ENCODE measurements around the gene C22orf15.

C22orf15 gene

GRCh38 chr22:23752090-23752691 lies 10.6 kb upstream of the C22orf15 start:
- Histone ChIP-seq H3K27me3 (ENCODE audit: control insufficient read depth, insufficient read depth, low read length) (no peaks in the 10 kb centered on the region), H3K9ac (ENCODE audit: low read length) (no peak overlapping the region), H3K4me1 (ENCODE audit: control insufficient read depth, low read depth, low read length) (no peaks in the 10 kb centered on the region), H3K36me3 (ENCODE audit: control insufficient read depth, low read depth, low read length) (no peaks in the 10 kb centered on the region), H3K27ac (ENCODE audit: low read length) (no peak overlapping the region), H3K9me3 (ENCODE audit: control insufficient read depth, low read depth, low read length) (no peaks in the 10 kb centered on the region), H3K4me3 (ENCODE audit: low read length) (peak overlapping the region; percentile 90)

- no peak overlapping the region for H3K4me3 ChIP-seq (ENCODE audit: low read length)
- no peaks in the 10 kb centered on the region for H3K27me3 ChIP-seq (ENCODE audit: control insufficient read depth, insufficient read depth, low read length)
- H3K27ac ChIP-seq (ENCODE audit: low read length) = no peak overlapping the region
- no peaks in the 10 kb centered on the region for H3K9me3 ChIP-seq (ENCODE audit: control insufficient read depth, low read depth, low read length)
- no peak overlapping the region for H3K9ac ChIP-seq (ENCODE audit: low read length)
- H3K36me3 ChIP-seq (ENCODE audit: control insufficient read depth, low read depth, low read length) = no peaks in the 10 kb centered on the region
- no peaks in the 10 kb centered on the region for H3K4me1 ChIP-seq (ENCODE audit: control insufficient read depth, low read depth, low read length)
These were observed 10.0 kb upstream of the C22orf15 start for GRCh38 chr22:23752750-23753149.

GRCh38 chr22:23753385-23753784 lies 9.4 kb upstream of the C22orf15 start:
- Histone ChIP-seq H3K4me3 (ENCODE audit: low read length) (no peak overlapping the region), H3K9ac (ENCODE audit: low read length) (no peak overlapping the region), H3K27ac (ENCODE audit: low read length) (no peak overlapping the region), H3K36me3 (ENCODE audit: control insufficient read depth, low read depth, low read length) (no peaks in the 10 kb centered on the region), H3K4me1 (ENCODE audit: control insufficient read depth, low read depth, low read length) (no peaks in the 10 kb centered on the region), H3K9me3 (ENCODE audit: control insufficient read depth, low read depth, low read length) (no peaks in the 10 kb centered on the region), H3K27me3 (ENCODE audit: control insufficient read depth, insufficient read depth, low read length) (no peaks in the 10 kb centered on the region)

- no peaks in the 10 kb centered on the region for H3K9me3 ChIP-seq (ENCODE audit: control insufficient read depth, low read depth, low read length)
- H3K27ac ChIP-seq (ENCODE audit: low read length) = no peak within 1 kb of the TSS
- H3K4me1 ChIP-seq (ENCODE audit: control insufficient read depth, low read depth, low read length) = no peaks in the 10 kb centered on the region
- H3K4me3 ChIP-seq (ENCODE audit: low read length) = no peak within 1 kb of the TSS
- no peak within 1 kb of the TSS for H3K9ac ChIP-seq (ENCODE audit: low read length)
- no peaks in the 10 kb centered on the region for H3K27me3 ChIP-seq (ENCODE audit: control insufficient read depth, insufficient read depth, low read length)
- H3K36me3 ChIP-seq (ENCODE audit: control insufficient read depth, low read depth, low read length) = no peaks in the 10 kb centered on the region
These were observed 8.4 kb upstream of the C22orf15 start, which contains the start of gene VPREB3 for GRCh38 chr22:23754220-23754919. Gene VPREB3, minus strand, starts transcription at chr22:23754425. Its CDS starts 62 bp downstream, at chr22:23754363.

- H3K9ac ChIP-seq (ENCODE audit: low read length) = no peak overlapping the region
- H3K4me1 ChIP-seq (ENCODE audit: control insufficient read depth, low read depth, low read length) = no peaks in the 10 kb centered on the region
- no peak overlapping the region for H3K4me3 ChIP-seq (ENCODE audit: low read length)
These were observed 7.7 kb upstream of the C22orf15 start for GRCh38 chr22:23754980-23755636.

GRCh38 chr22:23755711-23756110 lies 7.1 kb upstream of the C22orf15 start:
- H3K4me1 ChIP-seq (ENCODE audit: control insufficient read depth, low read depth, low read length) = no peaks in the 10 kb centered on the region
- H3K27ac ChIP-seq (ENCODE audit: low read length) = no peak overlapping the region
- H3K4me3 ChIP-seq (ENCODE audit: low read length) = no peak overlapping the region
- H3K27me3 ChIP-seq (ENCODE audit: control insufficient read depth, insufficient read depth, low read length) = no peaks in the 10 kb centered on the region
- no peaks in the 10 kb centered on the region for H3K9me3 ChIP-seq (ENCODE audit: control insufficient read depth, low read depth, low read length)
- H3K36me3 ChIP-seq (ENCODE audit: control insufficient read depth, low read depth, low read length) = no peaks in the 10 kb centered on the region
- no peak overlapping the region for H3K9ac ChIP-seq (ENCODE audit: low read length)

More at GRCh38 chr22:23754980-23755636, 7.7 kb upstream of the C22orf15 start:
- Histone ChIP-seq H3K36me3 (ENCODE audit: control insufficient read depth, low read depth, low read length) (no peaks in the 10 kb centered on the region), H3K27me3 (ENCODE audit: control insufficient read depth, insufficient read depth, low read length) (no peaks in the 10 kb centered on the region), H3K9me3 (ENCODE audit: control insufficient read depth, low read depth, low read length) (no peaks in the 10 kb centered on the region), H3K27ac (ENCODE audit: low read length) (no peak overlapping the region)

- H3K4me1 ChIP-seq (ENCODE audit: control insufficient read depth, low read depth, low read length) = no peaks in the 10 kb centered on the region
- no peak overlapping the region for H3K4me3 ChIP-seq (ENCODE audit: low read length)
- H3K27ac ChIP-seq (ENCODE audit: low read length) = no peak overlapping the region
- no peaks in the 10 kb centered on the region for H3K27me3 ChIP-seq (ENCODE audit: control insufficient read depth, insufficient read depth, low read length)
- no peaks in the 10 kb centered on the region for H3K9me3 ChIP-seq (ENCODE audit: control insufficient read depth, low read depth, low read length)
- H3K36me3 ChIP-seq (ENCODE audit: control insufficient read depth, low read depth, low read length) = no peaks in the 10 kb centered on the region
- H3K9ac ChIP-seq (ENCODE audit: low read length) = no peak overlapping the region
These were observed 5.9 kb upstream of the C22orf15 start for GRCh38 chr22:23756891-23757290.

- Histone ChIP-seq H3K4me3 (ENCODE audit: low read length) (no peak overlapping the region), H3K4me1 (ENCODE audit: control insufficient read depth, low read depth, low read length) (peaks cover 10% of the 10 kb centered on the region), H3K9ac (ENCODE audit: low read length) (no peak overlapping the region), H3K9me3 (ENCODE audit: control insufficient read depth, low read depth, low read length) (no peaks in the 10 kb centered on the region), H3K27me3 (ENCODE audit: control insufficient read depth, insufficient read depth, low read length) (no peaks in the 10 kb centered on the region), H3K36me3 (ENCODE audit: control insufficient read depth, low read depth, low read length) (no peaks in the 10 kb centered on the region), H3K27ac (ENCODE audit: low read length) (no peak overlapping the region)
These were observed 3.2 kb upstream of the C22orf15 start for GRCh38 chr22:23759566-23759965.

GRCh38 chr22:23760056-23760455 lies 2.7 kb upstream of the C22orf15 start:
- Histone ChIP-seq H3K36me3 (ENCODE audit: control insufficient read depth, low read depth, low read length) (no peaks in the 10 kb centered on the region), H3K27me3 (ENCODE audit: control insufficient read depth, insufficient read depth, low read length) (no peaks in the 10 kb centered on the region), H3K9ac (ENCODE audit: low read length) (no peak overlapping the region), H3K4me3 (ENCODE audit: low read length) (no peak overlapping the region), H3K9me3 (ENCODE audit: control insufficient read depth, low read depth, low read length) (no peaks in the 10 kb centered on the region), H3K4me1 (ENCODE audit: control insufficient read depth, low read depth, low read length) (peaks cover 10% of the 10 kb centered on the region), H3K27ac (ENCODE audit: low read length) (no peak overlapping the region)

GRCh38 chr22:23763579-23763945 lies 772 bp downstream of the C22orf15 start:
- no peak overlapping the region for H3K9ac ChIP-seq (ENCODE audit: low read length)
- H3K36me3 ChIP-seq (ENCODE audit: control insufficient read depth, low read depth, low read length) = peaks cover 6% of the 10 kb centered on the region
- H3K4me3 ChIP-seq (ENCODE audit: low read length) = peak overlapping the region; percentile 0
- no peaks in the 10 kb centered on the region for H3K9me3 ChIP-seq (ENCODE audit: control insufficient read depth, low read depth, low read length)
- H3K27me3 ChIP-seq (ENCODE audit: control insufficient read depth, insufficient read depth, low read length) = no peaks in the 10 kb centered on the region
- H3K4me1 ChIP-seq (ENCODE audit: control insufficient read depth, low read depth, low read length) = peaks cover 14% of the 10 kb centered on the region
- H3K27ac ChIP-seq (ENCODE audit: low read length) = no peak overlapping the region

GRCh38 chr22:23763954-23764353 lies 1.2 kb downstream of the C22orf15 start:
- Histone ChIP-seq H3K4me1 (ENCODE audit: control insufficient read depth, low read depth, low read length) (peaks cover 14% of the 10 kb centered on the region), H3K27ac (ENCODE audit: low read length) (no peak overlapping the region), H3K4me3 (ENCODE audit: low read length) (peak overlapping the region; percentile 0)

More at GRCh38 chr22:23763954-23764353, 1.2 kb downstream of the C22orf15 start:
- no peaks in the 10 kb centered on the region for H3K9me3 ChIP-seq (ENCODE audit: control insufficient read depth, low read depth, low read length)
- H3K9ac ChIP-seq (ENCODE audit: low read length) = no peak overlapping the region
- H3K27me3 ChIP-seq (ENCODE audit: control insufficient read depth, insufficient read depth, low read length) = peaks cover 1% of the 10 kb centered on the region
- H3K36me3 ChIP-seq (ENCODE audit: control insufficient read depth, low read depth, low read length) = peaks cover 6% of the 10 kb centered on the region
